GM12878 (cell line): ENCODE data around the gene TNFSF9. TPM values are rescaled to one million over a fixed set of nuclear protein-coding genes. Genes with fewer than 3 reads are reported as not detected.

Experiments used
- CEBPB ChIP-seq, 2 experiments: fragments of 150-350 bp in 1 of 2; IDR thresholded peaks; 2 replicates each; pipeline ENCODE4 v1.6.1; 2012 to 2014; ENCODE audit warnings: low read depth in 2 of 2, low read length in 2 of 2, borderline replicate concordance in 1 of 2, inconsistent platforms in 1 of 2
- CTCF ChIP-seq, 3 experiments: IDR thresholded peaks in 2 of 3; conservative IDR thresholded peaks in 1 of 3; 2 replicates each; pipeline ENCODE4 v1.5.1; 2011; ENCODE audit warnings: low read depth in 3 of 3, low read length in 3 of 3, mild to moderate bottlenecking in 3 of 3, control low read depth in 2 of 3, moderate library complexity in 2 of 3, inconsistent platforms in 1 of 3, mixed read lengths in 1 of 3; ENCODE audit not compliant: control insufficient read depth in 2 of 3, insufficient read depth in 1 of 3; ENCODE audit errors: extremely low read depth in 1 of 3
- ESRRA ChIP-seq: IDR thresholded peaks from 2 replicates; pipeline ENCODE4 v1.6.1; 2012; ENCODE audit warnings: mild to moderate bottlenecking, low read length, improper control_type of control experiment
- FOS ChIP-seq: IDR thresholded peaks from 3 replicates; pipeline ENCODE4 v1.6.1; 2011; ENCODE audit warnings: borderline replicate concordance; ENCODE audit not compliant: insufficient read length; ENCODE audit errors: extremely low read depth
- HCFC1 ChIP-seq: fragments of 150-350 bp; IDR thresholded peaks from 2 replicates; pipeline ENCODE4 v1.6.1; 2014; ENCODE audit warnings: low read length
- JUND ChIP-seq: IDR thresholded peaks from 2 replicates; pipeline ENCODE4 v1.6.1; 2012; ENCODE audit warnings: low read depth, mild to moderate bottlenecking, low read length, improper control_type of control experiment, moderate library complexity
- MEF2A ChIP-seq: IDR thresholded peaks from 2 replicates; pipeline ENCODE4 v1.6.1; 2011; ENCODE audit warnings: low read depth, mild to moderate bottlenecking, low read length, moderate library complexity; ENCODE audit not compliant: insufficient read depth
- NR2C2 ChIP-seq: IDR thresholded peaks from 2 replicates; pipeline ENCODE4 v1.6.1; 2011; ENCODE audit warnings: borderline replicate concordance, low read depth; ENCODE audit not compliant: control insufficient read depth, insufficient read length
- NRF1 ChIP-seq: conservative IDR thresholded peaks from 2 replicates; pipeline ENCODE4 v1.6.1; 2011; ENCODE audit warnings: mild to moderate bottlenecking, low read depth, low read length, improper control_type of control experiment
- PAX5 ChIP-seq: IDR thresholded peaks from 2 replicates; pipeline ENCODE4 v1.6.1; 2011; ENCODE audit warnings: low read depth, low read length, borderline replicate concordance
- POLR2AphosphoS5 ChIP-seq: IDR thresholded peaks from 2 replicates; pipeline ENCODE4 v1.6.1; 2011; ENCODE audit warnings: mild to moderate bottlenecking, low read length, inconsistent platforms
- SMAD5 ChIP-seq: IDR thresholded peaks from 2 replicates; pipeline ENCODE4 v1.6.1; 2016; ENCODE audit warnings: antibody characterized with exemption, low read depth
- SP1 ChIP-seq: IDR thresholded peaks from one replicate; pipeline ENCODE4 v1.6.1; 2011; ENCODE audit warnings: low read depth, low read length
- SRF ChIP-seq, 2 experiments: IDR thresholded peaks; 2 replicates each; pipeline ENCODE4 v1.6.1; 2011; ENCODE audit warnings: low read depth in 2 of 2, low read length in 2 of 2, mild to moderate bottlenecking in 1 of 2, moderate library complexity in 1 of 2
- STAT1 ChIP-seq: fragments of 450-650 bp; conservative IDR thresholded peaks from 2 replicates; pipeline ENCODE4 v1.6.1; 2014; ENCODE audit warnings: antibody characterized with exemption, mild to moderate bottlenecking
- YY1 ChIP-seq: IDR thresholded peaks from 2 replicates; pipeline ENCODE4 v1.6.1; 2011; ENCODE audit warnings: low read depth, mild to moderate bottlenecking, low read length
- ZNF24 ChIP-seq: fragments of 450-650 bp; IDR thresholded peaks from 2 replicates; pipeline ENCODE4 v1.6.1; 2017; ENCODE audit warnings: antibody characterized with exemption, mild to moderate bottlenecking
- ZNF384 ChIP-seq: IDR thresholded peaks from 2 replicates; pipeline ENCODE4 v1.6.1; 2012; ENCODE audit warnings: low read depth, mild to moderate bottlenecking, low read length, improper control_type of control experiment, borderline replicate concordance
- ZNF592 ChIP-seq: fragments of 450-650 bp; IDR thresholded peaks from 2 replicates; pipeline ENCODE4 v1.6.1; 2017; ENCODE audit warnings: mild to moderate bottlenecking, moderate library complexity
- polyA plus RNA-seq, 11 experiments: library from polyadenylated mRNA; depleted of rRNA in 4 of 11; unstranded in 6 of 11; stranded (reverse) in 5 of 11; fragments of >200 nt; fragmentation: Nextera tagmentation in 4 of 11; fragmentation: Illumina TruSeq in 1 of 11; extraction: Ambion mirVana in 4 of 11; extraction: Trizol in 1 of 11; gene quantifications; 1 replicate in 1 of 11; 2 replicates in 10 of 11; pipeline versions ENCODE4 v1.2.1 to v1.2.3, GENCODE V29; 2011 to 2016; ENCODE audit warnings: inconsistent platforms in 2 of 11, missing spikeins in 2 of 11, low read depth in 1 of 11
- total RNA-seq, 4 experiments: library from RNA; depleted of rRNA in 3 of 4; stranded (reverse); fragments of >200 nt in 3 of 4; fragmentation: Illumina TruSeq in 1 of 4; extraction: Trizol in 1 of 4; gene quantifications; 2 replicates each; pipeline versions ENCODE4 v1.2.1 to v1.2.3, GENCODE V29; 2013 to 2021
- TF ChIP-seq, protein P1 (sequence below): fragments of 450-650 bp; IDR thresholded peaks from 2 replicates; pipeline ENCODE4 v1.6.1; 2017; ENCODE audit warnings: low read depth, mild to moderate bottlenecking, moderate library complexity

The TNFSF9 gene
- total and polyA plus RNA-seq, 10 of the 15 experiments (the other 5 are each of a cell fraction or from before 2014, with no cell fraction given), result 6.2 to 75.3 (median 22.1) TPM

DNA sequence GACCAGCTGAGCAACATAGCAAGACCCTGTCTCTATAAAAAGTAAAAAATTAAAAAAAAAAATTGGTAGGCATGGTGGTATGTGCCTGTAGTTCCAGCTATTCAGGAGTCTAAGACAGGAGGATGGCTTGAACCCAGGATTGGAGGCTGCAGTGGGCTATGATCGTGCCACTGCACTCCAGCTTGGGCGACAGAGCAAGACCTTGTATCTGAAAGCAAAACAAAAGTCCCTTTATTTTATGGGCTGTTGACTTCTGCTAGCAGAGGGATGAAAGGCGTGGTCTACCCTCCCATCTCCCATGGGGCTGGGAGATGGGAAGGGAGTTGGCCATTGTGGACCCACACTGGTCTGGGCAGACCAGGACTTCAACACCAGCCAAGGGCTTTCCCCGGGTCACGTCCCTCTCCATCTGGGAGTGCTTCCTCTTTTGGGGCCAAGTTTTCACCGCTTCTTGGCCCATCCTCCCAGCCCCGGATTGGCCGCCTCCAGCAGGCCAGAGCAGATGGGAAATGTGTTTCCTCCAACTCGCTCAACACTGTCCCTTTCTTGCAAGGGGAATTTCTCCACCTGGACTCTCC is 2.2 kb upstream of the TNFSF9 start (continued):
- TF ChIP-seq CTCF (IDR thresholded peaks at IDR 0.05 in 2 of 3, conservative IDR thresholded peaks at IDR 0.05 in 1 of 3; ENCODE audit: control insufficient read depth in 2 of 3, extremely low read depth in 1 of 3, insufficient read depth in 1 of 3, low read depth in 3 of 3, low read length in 3 of 3) (no peak), NR2C2 (no peak), SMAD5 (no peak; the same call in 1 of the 2 replicates), HCFC1 (peak; percentile 30; the same call in 1 of the 2 replicates), ZNF592 (no peak), MEF2A (no peak), SRF (IDR thresholded peaks at IDR 0.05; ENCODE audit: low read depth in 2 of 2, low read length in 2 of 2) (no peak), YY1 (peak; percentile 41; the same call in 1 of the 2 replicates), FOS (no peak), STAT1 (no peak), POLR2AphosphoS5 (0 out of 2 replicates have a peak, but pooled peaks have one; percentile 32), JUND (no peak), PAX5 (no peak; the same call in 1 of the 2 replicates), SP1 (peak; percentile 49), ESRRA (no peak), ZNF24 (no peak), ZNF384 (no peak), NRF1 (no peak), CEBPB (IDR thresholded peaks at IDR 0.05; ENCODE audit: borderline replicate concordance in 1 of 2, low read depth in 2 of 2, low read length in 2 of 2) (no peak)
- TF ChIP-seq, protein P1, sequence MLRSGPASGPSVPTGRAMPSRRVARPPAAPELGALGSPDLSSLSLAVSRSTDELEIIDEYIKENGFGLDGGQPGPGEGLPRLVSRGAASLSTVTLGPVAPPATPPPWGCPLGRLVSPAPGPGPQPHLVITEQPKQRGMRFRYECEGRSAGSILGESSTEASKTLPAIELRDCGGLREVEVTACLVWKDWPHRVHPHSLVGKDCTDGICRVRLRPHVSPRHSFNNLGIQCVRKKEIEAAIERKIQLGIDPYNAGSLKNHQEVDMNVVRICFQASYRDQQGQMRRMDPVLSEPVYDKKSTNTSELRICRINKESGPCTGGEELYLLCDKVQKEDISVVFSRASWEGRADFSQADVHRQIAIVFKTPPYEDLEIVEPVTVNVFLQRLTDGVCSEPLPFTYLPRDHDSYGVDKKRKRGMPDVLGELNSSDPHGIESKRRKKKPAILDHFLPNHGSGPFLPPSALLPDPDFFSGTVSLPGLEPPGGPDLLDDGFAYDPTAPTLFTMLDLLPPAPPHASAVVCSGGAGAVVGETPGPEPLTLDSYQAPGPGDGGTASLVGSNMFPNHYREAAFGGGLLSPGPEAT, result peak; percentile 86
